Effector memory CD8-positive, alpha-beta T cell (primary cell): ENCODE measurements around the gene SF3A2.

Experiments used
- ATAC-seq: fragments of 150-1000 bp; cut with Tn5 transposase; replicated peaks from 2 replicates; pipeline ENCODE4 v1.10.0; 2021; ENCODE audit warnings: mild to moderate bottlenecking, moderate library complexity
- DNase-seq, 3 experiments: peaks; one replicate each; pipeline ENCODE4 v3.0.0; 2021
- H3K27ac Mint-ChIP-seq, 2 donors: one replicate each; pipeline ENCODE4 v1.8.0; 2022; ENCODE audit warnings: mild to moderate bottlenecking in 2 of 2, mixed read lengths in 2 of 2, moderate library complexity in 2 of 2
- H3K27me3 Mint-ChIP-seq, 2 donors: one replicate each; pipeline ENCODE4 v1.8.0; 2022; ENCODE audit warnings: mixed read lengths in 2 of 2
- H3K36me3 Mint-ChIP-seq: one replicate; pipeline ENCODE4 v1.8.0; 2022; ENCODE audit warnings: mild to moderate bottlenecking, moderate library complexity, mixed read lengths; ENCODE audit not compliant: insufficient read depth
- H3K4me1 Mint-ChIP-seq, 2 donors: one replicate each; pipeline ENCODE4 v1.8.0; 2022; ENCODE audit warnings: low read depth in 2 of 2, mixed read lengths in 2 of 2
- H3K4me3 Mint-ChIP-seq, 2 donors: one replicate each; pipeline ENCODE4 v1.8.0; 2022; ENCODE audit warnings: mild to moderate bottlenecking in 2 of 2, mixed read lengths in 2 of 2, moderate library complexity in 2 of 2
- H3K9me3 Mint-ChIP-seq, 2 donors: one replicate each; pipeline ENCODE4 v1.8.0; 2022; ENCODE audit warnings: mixed read lengths in 2 of 2

Gene SF3A2

DNA sequence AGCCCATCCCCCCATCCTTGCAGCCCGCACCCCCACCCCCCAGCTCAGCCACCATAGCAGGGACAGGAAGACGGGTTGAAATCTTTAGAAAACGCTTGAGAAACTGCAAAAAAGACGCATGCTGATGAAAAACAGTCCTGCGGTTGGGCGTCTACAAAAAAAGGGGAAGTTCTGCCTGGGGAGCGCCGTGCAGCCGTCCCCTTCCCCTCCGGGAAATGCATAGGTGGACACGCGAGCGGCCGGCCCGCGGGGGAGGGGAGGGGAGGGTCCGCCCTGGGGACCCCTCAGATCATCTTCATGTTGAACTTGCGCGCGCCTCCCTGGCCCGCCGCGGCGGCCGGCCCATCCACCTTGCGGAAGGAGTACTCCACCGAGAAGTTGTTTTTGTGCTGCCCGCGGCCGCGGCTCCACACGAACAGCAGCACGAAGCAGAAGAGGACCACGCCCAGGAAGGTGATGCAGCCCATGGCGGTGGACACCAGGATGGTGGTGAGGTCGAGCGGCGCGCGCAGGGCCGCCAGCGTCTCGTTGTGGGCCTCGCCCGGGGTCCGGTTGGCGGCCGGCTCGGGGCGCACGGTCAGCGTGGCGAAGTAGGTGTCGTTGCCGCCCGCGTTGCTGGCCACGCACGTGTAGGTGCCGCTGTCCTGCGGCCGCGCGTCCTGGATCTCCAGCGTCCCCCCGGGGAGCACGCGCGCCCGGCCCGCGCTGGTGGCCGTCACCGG is 53.3 kb downstream of the SF3A2 start:
- Mint-ChIP-seq H3K36me3 (peaks cover 77% of the 10 kb centered on the region), H3K27me3 (no peaks in the 10 kb centered on the region), H3K9me3 (no peaks in the 10 kb centered on the region), H3K27ac (peak overlapping the region; percentile 87 to 91), H3K4me1 (peaks cover 31 to 36% of the 10 kb centered on the region in 2 donors), H3K4me3 (peak overlapping the region; percentile 84 to 90)
- ATAC-seq: peak; percentile 72
- DNase-seq: peak in 2 of 3 experiments; percentile 44 to 48

DNA sequence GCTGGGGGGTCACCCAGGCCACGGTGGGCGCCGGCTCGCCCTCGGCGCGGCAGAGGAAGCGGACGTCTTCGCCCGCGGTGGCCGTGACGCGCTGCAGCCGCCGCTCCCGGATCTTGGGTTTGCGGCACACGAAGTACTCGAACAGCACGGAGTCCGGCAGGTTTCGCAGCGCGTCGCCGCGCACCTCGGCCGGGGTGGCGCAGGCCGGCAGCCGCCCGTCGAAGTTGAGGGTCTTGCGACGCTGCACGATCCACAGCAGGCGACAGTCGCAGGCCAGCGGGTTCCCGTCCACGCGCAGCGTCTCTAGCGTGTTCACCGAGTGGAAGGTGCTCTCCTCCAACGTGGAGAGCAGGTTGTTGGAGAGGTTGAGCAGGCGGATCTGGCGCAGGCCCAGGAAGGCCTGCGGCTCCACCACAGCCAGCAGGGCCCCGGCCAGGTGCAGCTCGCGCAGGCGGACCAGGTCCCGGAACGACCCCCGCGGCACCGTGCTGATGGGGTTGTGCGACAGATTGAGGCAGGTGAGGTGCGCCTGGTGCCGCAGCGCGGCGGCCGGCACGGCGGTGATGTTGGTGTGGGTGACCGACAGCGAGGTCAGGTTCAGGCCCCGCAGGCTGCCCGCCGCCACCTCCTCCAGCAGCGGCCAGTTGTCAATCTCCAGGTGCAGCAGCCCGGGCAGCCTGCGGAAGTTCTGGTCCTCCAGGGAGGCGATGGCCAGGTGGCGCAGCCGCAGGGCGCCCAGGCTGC is 54.0 kb downstream of the SF3A2 start:
- H3K4me1 Mint-ChIP-seq: peaks cover 29 to 36% of the 10 kb centered on the region in 2 donors
- no peaks in the 10 kb centered on the region for H3K9me3 Mint-ChIP-seq
- DNase-seq (no peak), ATAC-seq (peak; percentile 35)
- H3K36me3 Mint-ChIP-seq: peaks cover 70% of the 10 kb centered on the region
- H3K27me3 Mint-ChIP-seq: no peaks in the 10 kb centered on the region
- H3K4me3 Mint-ChIP-seq: peak overlapping the region; percentile 84 to 90
- H3K27ac Mint-ChIP-seq: peak overlapping the region; percentile 87 to 91

DNA sequence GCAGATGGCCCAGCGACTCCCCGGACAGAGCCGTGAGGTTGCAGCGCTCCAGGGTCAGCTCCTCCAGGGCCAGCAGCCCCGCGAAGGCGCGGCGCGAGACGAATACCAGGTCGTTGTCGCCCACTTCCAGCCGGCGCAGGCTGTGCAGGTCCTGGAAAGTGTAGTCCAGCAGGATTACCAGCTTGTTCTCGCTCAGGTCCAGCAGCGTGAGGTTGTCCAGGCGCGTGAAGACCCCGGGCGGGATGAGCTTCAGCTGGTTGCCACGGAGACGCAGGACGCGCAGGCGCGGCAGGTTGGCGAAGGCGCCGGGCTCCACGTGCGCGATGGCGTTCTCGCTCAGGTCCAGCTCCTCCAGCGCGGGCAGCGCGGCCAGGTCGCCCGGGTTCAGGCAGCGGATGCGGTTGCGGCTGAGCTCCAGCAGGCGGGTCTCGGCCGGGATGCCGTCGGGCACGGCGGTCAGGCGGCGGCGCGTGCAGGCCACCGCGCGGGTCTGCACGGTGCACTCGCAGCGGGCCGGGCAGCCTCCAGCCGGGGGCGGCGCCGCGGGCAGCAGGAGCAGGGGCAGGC is 54.6 kb downstream of the SF3A2 start:
- Mint-ChIP-seq H3K4me1 (peaks cover 29 to 36% of the 10 kb centered on the region in 2 donors), H3K4me3 (peak overlapping the region; percentile 84 to 90), H3K36me3 (peaks cover 72% of the 10 kb centered on the region), H3K27ac (peak overlapping the region in 1 of 2 donors; percentile 91), H3K27me3 (no peaks in the 10 kb centered on the region), H3K9me3 (no peaks in the 10 kb centered on the region)
- ATAC-seq: no peak
- no peak for DNase-seq

DNA sequence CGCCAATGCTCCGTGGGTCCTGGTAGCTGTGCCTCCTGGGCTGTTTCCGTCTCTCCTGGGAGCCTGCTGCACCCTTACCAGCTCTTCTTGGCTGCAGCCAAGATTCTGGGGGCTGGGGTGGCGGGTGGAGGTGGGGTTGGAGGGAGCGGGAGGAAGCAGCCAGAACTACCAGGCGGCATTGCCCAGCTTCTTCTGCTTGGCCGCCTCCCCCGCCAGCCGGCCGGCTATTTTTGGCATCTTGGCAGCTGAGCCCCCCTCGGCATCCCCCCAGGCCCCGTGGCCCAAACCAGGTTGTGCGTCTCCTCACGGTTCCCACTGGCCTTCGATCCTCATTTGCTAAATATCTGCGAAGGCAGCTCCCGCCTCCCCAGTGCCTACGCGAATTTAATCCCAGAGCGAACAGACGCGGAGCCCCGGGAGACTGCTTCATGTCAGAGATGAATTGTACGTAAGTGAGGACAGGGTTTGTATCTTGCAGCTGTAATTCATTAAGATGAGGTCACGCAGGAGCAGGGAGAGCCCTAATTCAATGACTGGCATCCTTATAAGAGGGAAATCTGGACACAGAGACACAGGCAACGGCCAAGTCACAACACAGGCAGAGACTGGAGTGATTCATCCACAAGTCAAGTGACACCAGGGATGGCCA is 58.2 kb downstream of the SF3A2 start:
- Mint-ChIP-seq H3K27ac (peak overlapping the region in 1 of 2 donors; percentile 59), H3K4me1 (peaks cover 9 to 18% of the 10 kb centered on the region in 2 donors), H3K4me3 (no peak overlapping the region), H3K9me3 (no peaks in the 10 kb centered on the region), H3K36me3 (peaks cover 53% of the 10 kb centered on the region), H3K27me3 (no peaks in the 10 kb centered on the region)
- DNase-seq (no peak), ATAC-seq (no peak)

DNA sequence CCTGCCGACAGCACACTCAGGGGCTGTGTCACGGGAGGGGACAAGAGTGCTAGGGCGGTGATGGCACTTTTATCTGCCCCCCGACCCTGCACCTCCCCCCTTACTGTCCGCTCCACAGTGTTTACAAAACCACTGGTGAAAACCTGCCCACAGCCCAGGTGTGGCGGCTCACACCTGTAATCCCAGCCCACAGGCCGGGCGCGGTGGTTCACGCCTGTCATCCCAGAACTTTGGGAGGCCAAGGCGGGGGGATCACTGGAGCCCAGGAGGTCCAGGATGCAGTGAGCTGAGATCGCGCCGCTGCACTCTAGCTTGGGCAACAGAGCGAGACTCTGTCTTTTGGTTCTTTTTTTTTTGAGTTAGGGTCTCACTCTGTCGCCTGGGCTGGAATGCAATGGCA is 59.5 kb downstream of the SF3A2 start:
- no peak for ATAC-seq
- Mint-ChIP-seq H3K4me3 (no peak overlapping the region), H3K4me1 (peaks cover 7 to 15% of the 10 kb centered on the region in 2 donors), H3K9me3 (no peaks in the 10 kb centered on the region), H3K27me3 (no peaks in the 10 kb centered on the region), H3K36me3 (peaks cover 48% of the 10 kb centered on the region), H3K27ac (no peak overlapping the region)
- DNase-seq: no peak
